ENCODE measurements around the gene AOAH.

The AOAH gene

GRCh38 chr7:36611703-36612102 lies 112.6 kb downstream of the AOAH start:
- H3K4me1 ChIP-seq, result peaks cover 9% of the 10 kb centered on the region
- TF ChIP-seq CTCF (IDR thresholded peaks at IDR 0.05; ENCODE audit: low read depth, low read length), result no peak
- no peak overlapping the region for H3K4me3 ChIP-seq (ENCODE audit: low read depth, low read length)
- no peak for DNase-seq
- H3K36me3 ChIP-seq, result no peaks in the 10 kb centered on the region
- no peaks in the 10 kb centered on the region for H3K9me3 ChIP-seq
- H3K27me3 ChIP-seq, result no peaks in the 10 kb centered on the region

GRCh38 chr7:36607721-36608095 lies 116.6 kb downstream of the AOAH start:
- H3K27me3 ChIP-seq, result no peaks in the 10 kb centered on the region
- no peak for TF ChIP-seq CTCF (IDR thresholded peaks at IDR 0.05; ENCODE audit: low read depth, low read length)
- peaks cover 14% of the 10 kb centered on the region for H3K4me1 ChIP-seq
- H3K36me3 ChIP-seq, result no peaks in the 10 kb centered on the region
- no peaks in the 10 kb centered on the region for H3K9me3 ChIP-seq
- no peak for DNase-seq
- H3K4me3 ChIP-seq (ENCODE audit: low read depth, low read length), result no peak overlapping the region

- Histone ChIP-seq H3K9me3 (no peaks in the 10 kb centered on the region), H3K4me3 (ENCODE audit: low read depth, low read length) (no peak overlapping the region), H3K4me1 (peaks cover 14% of the 10 kb centered on the region), H3K27me3 (no peaks in the 10 kb centered on the region), H3K36me3 (no peaks in the 10 kb centered on the region)
- DNase-seq, result peak; percentile 43
- TF ChIP-seq CTCF (IDR thresholded peaks at IDR 0.05; ENCODE audit: low read depth, low read length), result no peak
Observed at GRCh38 chr7:36606976-36607720, 117.1 kb downstream of the AOAH start.

GRCh38 chr7:36606153-36606975 lies 117.9 kb downstream of the AOAH start:
- Histone ChIP-seq H3K9me3 (no peaks in the 10 kb centered on the region), H3K4me3 (ENCODE audit: low read depth, low read length) (no peak overlapping the region), H3K36me3 (no peaks in the 10 kb centered on the region), H3K4me1 (peaks cover 14% of the 10 kb centered on the region), H3K27me3 (no peaks in the 10 kb centered on the region)
- no peak for DNase-seq
- TF ChIP-seq CTCF (IDR thresholded peaks at IDR 0.05; ENCODE audit: low read depth, low read length), result no peak

GRCh38 chr7:36605261-36606051 lies 118.8 kb downstream of the AOAH start:
- Histone ChIP-seq H3K4me1 (peaks cover 14% of the 10 kb centered on the region), H3K36me3 (no peaks in the 10 kb centered on the region), H3K27me3 (no peaks in the 10 kb centered on the region), H3K9me3 (no peaks in the 10 kb centered on the region), H3K4me3 (ENCODE audit: low read depth, low read length) (no peak overlapping the region)
- TF ChIP-seq CTCF (IDR thresholded peaks at IDR 0.05; ENCODE audit: low read depth, low read length), result no peak
- DNase-seq, result no peak

Measured in BE2C (cell line).